ENCODE results near the gene TNS3. TPM values are rescaled to one million over a fixed set of nuclear protein-coding genes. Genes with fewer than 3 reads are reported as not detected.

Gene TNS3
- total RNA-seq, 2 experiments from 2014 or later, result 0.12 to 0.19 TPM

DNA sequence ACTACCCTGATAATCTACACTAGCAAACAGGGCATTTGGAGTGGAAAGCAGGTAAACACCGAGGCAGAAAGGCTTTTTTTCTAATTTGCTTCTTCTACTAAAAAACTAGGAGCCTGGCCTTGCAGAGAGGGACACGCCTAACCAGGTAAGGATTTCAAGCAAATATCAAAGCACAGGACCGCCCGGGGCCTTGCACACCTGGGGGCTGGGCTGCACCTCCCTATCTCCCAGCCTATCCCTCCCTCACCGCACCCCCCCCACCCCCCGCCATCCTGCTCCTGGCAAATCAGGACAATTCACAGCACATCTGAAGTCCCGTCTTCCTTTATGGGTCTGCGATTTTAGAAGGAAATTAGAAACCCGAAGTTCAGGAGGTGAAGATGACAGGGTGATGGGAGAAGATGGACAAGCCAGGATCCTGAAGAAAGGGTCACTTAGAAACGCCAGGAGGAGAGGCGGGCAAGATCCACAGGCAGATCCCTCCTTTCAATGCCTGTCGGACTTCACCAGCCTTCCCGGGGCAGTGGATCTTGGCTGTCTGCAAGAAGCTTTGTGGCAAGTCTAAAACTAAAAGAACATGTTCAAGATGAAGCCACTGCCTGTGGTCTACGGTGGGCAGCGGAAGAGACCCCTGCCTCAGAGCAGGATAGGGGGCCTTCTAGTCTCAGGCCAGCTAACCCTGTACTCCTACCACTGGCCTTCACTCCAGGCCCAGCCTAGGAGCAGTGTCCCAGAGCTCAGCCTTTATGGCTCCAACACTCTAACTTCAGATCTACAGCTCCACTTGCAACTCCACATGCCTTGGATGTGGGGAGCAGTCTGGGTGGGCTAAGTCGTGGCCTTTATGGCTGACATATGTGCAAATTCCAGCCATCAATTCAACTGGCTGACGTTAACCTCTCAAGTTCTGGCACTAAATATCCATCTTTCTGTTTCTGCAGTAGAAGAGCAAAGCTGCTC, 43.9 kb downstream of the TNS3 start:
- no peak overlapping the region for H3K4me3 Mint-ChIP-seq
- no peak for DNase-seq
- no peaks in the 10 kb centered on the region for H3K36me3 Mint-ChIP-seq (ENCODE audit: low read depth)
- H3K9me3 Mint-ChIP-seq, result no peaks in the 10 kb centered on the region
- H3K4me1 Mint-ChIP-seq (ENCODE audit: low read depth), result no peaks in the 10 kb centered on the region
- H3K27me3 Mint-ChIP-seq (ENCODE audit: low read depth), result peaks cover 19% of the 10 kb centered on the region
- intact Hi-C loops (cut with micrococcal nuclease), result no loop called here
- H3K27ac Mint-ChIP-seq, result no peak overlapping the region
- CTCF ChIA-PET, result interaction anchor here (0.5 kb wide), 1 partner anchor 287 kb away, joined by 3 read pairs; no protein-coding TSS in a partner anchor

DNA sequence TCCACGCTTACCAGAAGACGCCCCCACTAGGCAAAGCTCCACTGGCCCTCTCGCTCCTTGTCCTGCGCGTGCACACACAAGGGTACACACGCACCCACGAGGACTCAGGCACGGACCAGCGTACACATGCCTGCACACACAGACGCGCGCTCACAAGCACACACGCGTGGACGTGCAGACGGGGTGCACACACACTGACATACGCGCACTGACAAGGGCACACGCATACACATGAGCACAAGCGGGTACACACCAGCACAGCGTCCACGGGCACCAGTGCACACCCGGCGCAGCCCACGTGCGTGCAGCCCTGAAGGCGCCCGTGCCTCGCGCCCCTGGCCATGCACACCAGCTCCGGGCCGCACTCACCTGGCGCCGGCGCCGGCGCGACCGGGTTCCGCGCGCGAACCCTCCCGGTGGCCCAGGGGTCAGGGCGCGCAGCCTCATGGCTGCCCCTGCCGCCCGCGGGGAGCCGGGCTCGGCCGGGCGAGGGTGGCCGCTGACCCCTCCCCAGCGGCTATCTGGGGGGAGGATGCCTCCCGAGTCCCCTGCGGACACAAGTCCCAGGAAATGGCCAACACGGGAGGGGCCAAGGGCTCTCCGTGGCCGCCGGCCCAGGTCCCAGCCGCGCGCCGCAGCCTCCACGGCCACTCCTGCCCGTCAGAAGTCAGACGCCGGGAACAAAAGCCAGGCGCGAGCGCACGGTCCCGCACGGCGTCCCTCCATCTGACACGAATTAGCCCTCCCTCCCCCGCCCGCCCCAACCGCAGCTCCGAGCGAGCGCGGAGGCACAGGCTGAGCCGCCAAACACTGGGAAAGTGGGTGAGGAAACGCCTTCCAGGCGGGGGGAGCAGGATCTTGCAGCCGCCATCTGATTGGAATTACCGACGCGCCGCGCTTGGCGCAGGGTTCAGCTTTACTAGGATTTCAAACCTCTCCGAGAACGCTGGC, 45.0 kb downstream of the TNS3 start:
- no peaks in the 10 kb centered on the region for H3K36me3 Mint-ChIP-seq (ENCODE audit: low read depth)
- no peak for DNase-seq
- H3K9me3 Mint-ChIP-seq, result no peaks in the 10 kb centered on the region
- no peaks in the 10 kb centered on the region for H3K4me1 Mint-ChIP-seq (ENCODE audit: low read depth)
- H3K27me3 Mint-ChIP-seq (ENCODE audit: low read depth), result peaks cover 19% of the 10 kb centered on the region
- no peak overlapping the region for H3K27ac Mint-ChIP-seq
- CTCF ChIA-PET, result no interaction called here
- intact Hi-C loops (cut with micrococcal nuclease), result no loop called here
- H3K4me3 Mint-ChIP-seq, result no peak overlapping the region

DNA sequence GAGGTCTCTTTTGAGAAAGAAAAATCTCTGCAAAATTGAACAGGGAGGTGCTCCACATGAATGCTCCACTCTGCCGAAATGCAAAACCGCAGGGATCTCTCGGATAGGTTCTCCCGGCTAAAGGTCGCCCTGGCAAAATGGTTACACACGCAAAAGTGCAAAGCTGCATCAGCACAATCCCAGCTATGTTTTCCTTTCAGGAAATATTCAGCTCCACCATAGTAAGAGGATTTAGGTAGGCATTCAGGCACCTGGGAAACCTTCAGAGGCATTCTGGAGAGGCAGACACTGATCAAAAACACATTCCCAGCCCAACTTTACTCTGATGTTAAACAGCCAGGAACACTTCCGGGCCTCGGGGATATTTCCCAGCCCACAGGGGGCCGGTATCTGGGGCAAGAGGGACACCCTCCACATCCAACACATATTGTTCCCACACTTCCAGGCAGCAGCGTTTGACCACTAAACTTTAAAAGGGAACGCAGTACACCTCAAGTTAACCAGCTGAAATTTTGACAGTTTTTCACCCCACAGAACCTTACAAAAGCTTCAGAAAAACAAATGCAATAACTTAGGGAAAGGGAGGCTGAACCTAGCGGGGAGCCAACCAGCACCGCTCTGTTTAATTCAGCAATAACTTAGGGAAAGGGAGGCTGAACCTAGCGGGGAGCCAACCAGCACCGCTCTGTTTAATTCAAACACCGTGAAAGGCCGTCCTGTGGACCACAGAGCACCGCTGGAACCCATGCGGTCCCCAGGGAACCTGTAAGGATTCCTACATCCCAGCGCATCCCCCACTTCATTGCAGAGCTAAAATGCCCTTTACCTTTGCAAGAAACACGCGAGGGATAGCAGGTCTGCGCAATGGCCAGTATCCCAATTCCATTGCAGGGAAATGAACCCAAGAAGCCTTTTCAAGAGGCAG, 45.9 kb downstream of the TNS3 start:
- Mint-ChIP-seq H3K27ac (no peak overlapping the region), H3K27me3 (ENCODE audit: low read depth) (peaks cover 19% of the 10 kb centered on the region), H3K4me3 (no peak overlapping the region), H3K36me3 (ENCODE audit: low read depth) (no peaks in the 10 kb centered on the region), H3K4me1 (ENCODE audit: low read depth) (no peaks in the 10 kb centered on the region), H3K9me3 (no peaks in the 10 kb centered on the region)
- CTCF ChIA-PET, result interaction anchor here (0.7 kb wide), 1 partner anchor 1926 kb away, joined by 3 read pairs; no protein-coding TSS in a partner anchor
- intact Hi-C loops (cut with micrococcal nuclease), result no loop called here
- DNase-seq, result no peak

DNA sequence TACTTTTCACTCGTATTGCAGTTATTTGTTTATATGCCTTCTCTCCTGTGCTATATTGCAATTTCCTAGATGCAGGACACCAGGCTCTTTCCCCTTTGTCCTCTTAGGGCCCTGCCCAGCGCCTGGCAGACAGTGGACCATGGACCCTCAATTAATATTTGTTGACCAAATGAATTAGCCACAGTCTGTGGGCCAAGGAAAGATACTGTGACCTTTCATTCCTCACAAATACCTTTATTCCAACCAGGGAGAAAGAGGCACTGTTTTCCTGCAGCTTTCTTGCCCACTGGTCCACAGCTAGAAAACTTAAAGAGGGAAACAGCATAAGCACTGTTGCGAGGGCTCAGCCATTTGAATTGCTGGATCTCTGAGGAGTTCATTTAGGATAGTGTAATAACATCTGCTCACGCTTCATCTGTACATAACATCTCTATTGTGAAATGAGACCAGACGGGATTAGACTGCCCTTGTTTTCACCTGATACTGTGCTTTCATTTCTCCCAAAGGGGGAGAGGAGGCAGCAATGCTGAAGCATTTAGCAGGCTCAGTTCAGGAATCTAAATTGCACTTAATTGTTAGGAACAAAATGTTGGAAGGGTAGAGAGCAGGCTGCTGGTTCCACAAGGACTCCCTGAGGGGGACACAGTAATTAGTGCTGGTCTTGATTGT, 46.7 kb downstream of the TNS3 start:
- Mint-ChIP-seq H3K27ac (no peak overlapping the region), H3K36me3 (ENCODE audit: low read depth) (no peaks in the 10 kb centered on the region), H3K27me3 (ENCODE audit: low read depth) (peaks cover 19% of the 10 kb centered on the region), H3K4me1 (ENCODE audit: low read depth) (no peaks in the 10 kb centered on the region), H3K9me3 (peaks cover 1% of the 10 kb centered on the region), H3K4me3 (no peak overlapping the region)
- no peak for DNase-seq
- CTCF ChIA-PET, result no interaction called here
- intact Hi-C loops (cut with micrococcal nuclease), result no loop called here

GRCh38 chr7:47534322-47535034, 47.4 kb downstream of the TNS3 start:
- Mint-ChIP-seq H3K9me3 (peaks cover 4% of the 10 kb centered on the region), H3K27me3 (ENCODE audit: low read depth) (peaks cover 19% of the 10 kb centered on the region), H3K27ac (no peak overlapping the region), H3K4me1 (ENCODE audit: low read depth) (no peaks in the 10 kb centered on the region), H3K36me3 (ENCODE audit: low read depth) (no peaks in the 10 kb centered on the region), H3K4me3 (no peak overlapping the region)
- CTCF ChIA-PET, result interaction anchor here (0.6 kb wide), 2 partner anchors 20 to 261 kb away, joined by 3 read pairs; no protein-coding TSS in a partner anchor
- intact Hi-C loops (cut with micrococcal nuclease), result no loop called here
- DNase-seq, result no peak

DNA sequence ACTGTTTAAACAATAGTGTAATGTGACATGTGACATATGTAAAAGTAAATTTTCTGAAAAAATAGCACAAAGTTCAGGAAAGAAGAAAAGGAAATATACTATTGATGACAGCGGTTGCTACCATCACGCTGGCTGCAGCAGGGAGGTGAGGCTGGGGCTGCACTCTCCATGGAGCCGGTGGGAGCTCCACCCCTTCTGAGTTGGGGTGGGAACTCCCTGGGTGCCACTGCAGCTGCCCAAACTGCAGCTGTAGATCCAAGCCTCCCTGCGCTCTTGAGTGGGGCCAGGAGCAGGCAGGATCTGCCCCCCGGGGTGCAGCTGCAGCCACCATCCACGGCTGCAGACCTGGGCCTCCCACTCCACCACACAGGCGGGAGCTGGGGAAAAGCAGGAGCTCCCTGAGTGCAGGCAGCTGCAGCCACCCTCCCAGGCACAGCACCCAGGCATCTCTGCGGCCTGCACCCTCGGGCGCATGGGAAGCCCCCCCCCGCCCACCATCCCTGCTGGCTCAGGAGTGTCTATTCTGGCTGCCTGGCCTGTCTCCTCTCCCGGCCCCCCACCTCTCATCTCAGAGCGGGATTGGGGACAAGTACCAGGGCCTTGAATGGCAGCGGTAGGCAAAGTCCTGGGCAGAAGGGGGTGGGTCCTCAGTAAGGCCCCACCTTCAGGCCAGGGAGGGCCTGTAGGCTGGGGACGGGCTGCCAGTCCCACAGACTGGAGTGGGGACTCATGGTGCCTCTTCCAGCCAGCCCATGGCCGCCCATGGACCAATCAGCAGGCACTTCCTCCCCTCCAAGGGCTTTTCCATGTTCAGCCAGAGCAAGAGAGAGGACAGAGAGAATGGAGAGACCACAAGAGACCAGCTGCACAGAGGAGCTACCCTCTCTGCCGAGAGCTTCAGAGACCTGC, 50.1 kb downstream of the TNS3 start:
- peaks cover 4% of the 10 kb centered on the region for H3K9me3 Mint-ChIP-seq
- no peak overlapping the region for H3K27ac Mint-ChIP-seq
- no peak overlapping the region for H3K4me3 Mint-ChIP-seq
- CTCF ChIA-PET, result interaction anchor here (0.6 kb wide), 1 partner anchor 993 kb away, joined by 3 read pairs; no protein-coding TSS in a partner anchor
- H3K27me3 Mint-ChIP-seq (ENCODE audit: low read depth), result peaks cover 7% of the 10 kb centered on the region
- DNase-seq, result no peak
- no peaks in the 10 kb centered on the region for H3K4me1 Mint-ChIP-seq (ENCODE audit: low read depth)
- H3K36me3 Mint-ChIP-seq (ENCODE audit: low read depth), result no peaks in the 10 kb centered on the region
- intact Hi-C loops (cut with micrococcal nuclease), result no loop called here

DNA sequence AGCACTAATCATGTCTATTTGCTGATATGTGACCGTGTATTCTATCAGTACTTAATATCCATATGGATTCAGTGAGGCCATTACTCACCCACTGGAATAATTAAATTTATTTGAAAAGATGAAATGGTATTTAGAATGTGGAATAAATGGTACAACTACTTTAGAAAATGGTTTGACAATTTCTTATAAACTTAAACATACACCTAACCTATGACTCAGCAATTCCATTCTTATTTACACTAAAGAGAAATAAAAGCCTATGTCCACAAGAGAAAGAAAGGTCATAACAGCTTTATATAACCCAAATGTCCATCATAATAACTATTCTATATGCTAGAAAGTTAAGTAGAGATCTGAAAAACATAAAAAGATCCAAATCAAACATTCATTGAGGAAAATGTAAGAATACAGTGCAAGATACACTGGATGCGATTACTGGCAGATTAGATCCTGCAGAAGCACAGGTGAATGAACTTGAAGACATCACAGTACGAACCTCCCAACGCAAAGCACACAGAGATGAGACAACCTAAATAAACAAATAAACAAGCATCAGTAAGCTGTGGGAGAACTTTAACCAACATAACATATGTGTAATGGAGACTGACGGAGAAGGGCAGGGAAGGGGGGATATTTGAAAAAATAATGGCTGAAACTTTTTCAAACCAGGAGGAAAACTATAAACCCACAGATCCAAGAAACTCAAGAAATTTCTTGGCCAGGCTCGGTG, 51.9 kb downstream of the TNS3 start:
- no peaks in the 10 kb centered on the region for H3K27me3 Mint-ChIP-seq (ENCODE audit: low read depth)
- CTCF ChIA-PET, result no interaction called here

DNA sequence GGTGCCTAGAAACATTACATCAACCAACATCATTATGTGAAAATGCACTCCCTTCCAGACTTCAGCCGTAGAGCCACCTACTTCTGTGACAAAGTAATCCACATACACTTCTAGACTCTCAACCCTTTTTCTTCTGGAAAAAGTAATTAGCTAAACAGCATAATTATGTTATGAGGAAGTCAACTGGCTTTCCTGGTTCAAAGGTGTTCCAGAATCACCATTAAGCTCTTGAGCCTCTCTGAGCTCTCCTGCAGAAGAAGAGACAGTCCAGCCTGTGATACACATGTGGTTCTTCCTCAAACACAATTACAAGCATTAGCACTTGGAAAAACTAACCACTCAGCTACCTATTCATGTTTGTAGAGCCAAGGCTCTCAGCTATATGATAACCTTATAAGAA, 52.5 kb downstream of the TNS3 start:
- H3K27ac Mint-ChIP-seq, result no peak overlapping the region
- no peak overlapping the region for H3K4me3 Mint-ChIP-seq
- DNase-seq, result no peak
- CTCF ChIA-PET, result no interaction called here
- H3K27me3 Mint-ChIP-seq (ENCODE audit: low read depth), result no peaks in the 10 kb centered on the region
- intact Hi-C loops (cut with micrococcal nuclease), result no loop called here
- H3K36me3 Mint-ChIP-seq (ENCODE audit: low read depth), result no peaks in the 10 kb centered on the region
- H3K9me3 Mint-ChIP-seq, result peaks cover 4% of the 10 kb centered on the region
- no peaks in the 10 kb centered on the region for H3K4me1 Mint-ChIP-seq (ENCODE audit: low read depth)

More for the DNA sequence above, 51.9 kb downstream of the TNS3 start:
- DNase-seq, result no peak
- H3K4me3 Mint-ChIP-seq, result no peak overlapping the region
- H3K27ac Mint-ChIP-seq, result no peak overlapping the region
- no peaks in the 10 kb centered on the region for H3K4me1 Mint-ChIP-seq (ENCODE audit: low read depth)
- peaks cover 4% of the 10 kb centered on the region for H3K9me3 Mint-ChIP-seq
- intact Hi-C loops (cut with micrococcal nuclease), result no loop called here
- H3K36me3 Mint-ChIP-seq (ENCODE audit: low read depth), result no peaks in the 10 kb centered on the region

GRCh38 chr7:47528471-47528870, 53.4 kb downstream of the TNS3 start:
- intact Hi-C loops (cut with micrococcal nuclease), result no loop called here
- Mint-ChIP-seq H3K9me3 (peaks cover 4% of the 10 kb centered on the region), H3K27ac (no peak overlapping the region), H3K27me3 (ENCODE audit: low read depth) (no peaks in the 10 kb centered on the region), H3K36me3 (ENCODE audit: low read depth) (no peaks in the 10 kb centered on the region), H3K4me1 (ENCODE audit: low read depth) (no peaks in the 10 kb centered on the region), H3K4me3 (no peak overlapping the region)
- CTCF ChIA-PET, result no interaction called here
- DNase-seq, result no peak

- CTCF ChIA-PET, result no interaction called here
- no peaks in the 10 kb centered on the region for H3K4me1 Mint-ChIP-seq (ENCODE audit: low read depth)
- intact Hi-C loops (cut with micrococcal nuclease), result no loop called here
- no peak overlapping the region for H3K27ac Mint-ChIP-seq
- H3K9me3 Mint-ChIP-seq, result peaks cover 4% of the 10 kb centered on the region
- no peaks in the 10 kb centered on the region for H3K27me3 Mint-ChIP-seq (ENCODE audit: low read depth)
- no peak overlapping the region for H3K4me3 Mint-ChIP-seq
- H3K36me3 Mint-ChIP-seq (ENCODE audit: low read depth), result no peaks in the 10 kb centered on the region
- DNase-seq, result no peak
These were observed 55.4 kb downstream of the TNS3 start for GRCh38 chr7:47526466-47526865.
